IPS-11a (cell line): ENCODE measurements around the gene UGGT1.

Experiments used
- H3K4me3 ChIP-seq: one replicate; pipeline ENCODE4 v1.5.1; 2013; ENCODE audit warnings: low read depth, low read length, control low read depth

The UGGT1 gene

DNA sequence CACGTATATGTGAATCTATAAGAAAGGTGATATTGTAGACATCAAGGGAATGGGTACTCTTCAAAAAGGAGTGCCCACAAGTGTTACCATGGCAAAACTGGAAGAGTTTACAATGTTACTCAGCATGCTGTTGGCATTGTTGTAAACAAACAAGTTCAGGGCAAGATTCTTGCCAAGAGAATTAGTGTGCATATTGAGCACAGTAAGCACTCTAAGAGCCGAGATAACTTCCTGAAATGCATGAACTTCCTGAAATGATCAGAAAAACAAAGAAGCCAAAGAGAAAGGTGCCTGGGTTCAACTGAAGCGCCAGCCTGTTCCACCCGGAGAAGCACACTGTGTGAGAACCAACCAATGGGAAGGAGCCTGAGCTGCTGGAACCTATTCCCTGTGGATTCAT lies 126.7 kb downstream of the UGGT1 start:
- no peak overlapping the region for H3K4me3 ChIP-seq

DNA sequence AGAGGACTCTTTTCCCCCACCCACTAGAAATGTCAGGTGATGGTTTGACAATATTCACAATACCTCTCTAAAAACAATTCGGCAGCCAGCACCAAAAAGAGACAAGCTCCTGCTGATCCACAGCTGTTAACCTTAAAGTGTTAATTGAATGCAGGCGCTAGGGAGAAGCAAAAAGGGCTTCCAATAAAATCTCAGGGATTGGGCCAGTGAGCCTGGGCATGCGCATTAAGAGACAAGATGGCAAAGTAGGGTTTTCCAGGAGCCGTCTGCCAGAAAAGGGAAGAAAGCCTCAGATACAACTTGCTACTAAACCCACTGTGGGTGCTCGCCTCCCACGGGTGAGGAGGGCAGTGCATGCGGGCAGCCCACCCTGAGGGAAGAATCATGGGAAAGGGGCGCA lies 128.9 kb downstream of the UGGT1 start:
- H3K4me3 ChIP-seq: no peak overlapping the region

DNA sequence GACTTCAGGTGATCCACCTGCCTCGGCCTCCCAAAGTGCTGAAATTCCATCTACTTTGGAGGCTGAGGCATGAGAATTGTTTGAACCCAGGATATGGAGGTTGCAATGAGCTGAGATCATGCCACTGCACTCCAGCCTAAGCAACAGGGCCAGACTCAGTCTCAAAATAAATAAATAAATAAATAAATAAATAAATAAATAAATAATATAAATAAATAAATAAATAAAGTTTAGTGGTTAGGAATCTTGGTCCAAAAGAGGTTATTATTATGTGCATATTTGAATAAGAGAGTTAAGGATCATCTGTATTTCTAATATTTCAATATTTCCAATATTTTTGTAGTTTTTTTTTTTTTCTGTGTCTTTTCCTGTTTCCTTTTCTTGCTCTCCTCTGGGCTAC lies 136.9 kb downstream of the UGGT1 start:
- no peak overlapping the region for H3K4me3 ChIP-seq

DNA sequence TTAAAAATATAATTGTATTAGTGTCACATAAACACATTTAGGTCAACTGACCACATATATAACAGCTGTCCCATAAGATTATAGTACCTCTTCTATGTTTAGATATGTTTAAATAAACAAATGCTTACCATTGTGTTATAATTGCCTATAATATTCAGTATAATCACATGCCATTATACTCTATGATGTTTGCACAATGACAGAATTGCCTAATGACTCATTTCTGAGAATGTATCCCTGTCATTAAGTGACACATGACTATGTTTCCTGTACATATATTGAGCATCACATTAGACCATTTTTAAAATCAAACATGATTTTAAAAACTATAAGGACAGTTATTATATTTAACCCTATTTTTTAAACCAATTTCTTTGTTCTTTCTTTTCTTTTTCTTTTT lies 137.9 kb downstream of the UGGT1 start:
- no peak overlapping the region for H3K4me3 ChIP-seq

DNA sequence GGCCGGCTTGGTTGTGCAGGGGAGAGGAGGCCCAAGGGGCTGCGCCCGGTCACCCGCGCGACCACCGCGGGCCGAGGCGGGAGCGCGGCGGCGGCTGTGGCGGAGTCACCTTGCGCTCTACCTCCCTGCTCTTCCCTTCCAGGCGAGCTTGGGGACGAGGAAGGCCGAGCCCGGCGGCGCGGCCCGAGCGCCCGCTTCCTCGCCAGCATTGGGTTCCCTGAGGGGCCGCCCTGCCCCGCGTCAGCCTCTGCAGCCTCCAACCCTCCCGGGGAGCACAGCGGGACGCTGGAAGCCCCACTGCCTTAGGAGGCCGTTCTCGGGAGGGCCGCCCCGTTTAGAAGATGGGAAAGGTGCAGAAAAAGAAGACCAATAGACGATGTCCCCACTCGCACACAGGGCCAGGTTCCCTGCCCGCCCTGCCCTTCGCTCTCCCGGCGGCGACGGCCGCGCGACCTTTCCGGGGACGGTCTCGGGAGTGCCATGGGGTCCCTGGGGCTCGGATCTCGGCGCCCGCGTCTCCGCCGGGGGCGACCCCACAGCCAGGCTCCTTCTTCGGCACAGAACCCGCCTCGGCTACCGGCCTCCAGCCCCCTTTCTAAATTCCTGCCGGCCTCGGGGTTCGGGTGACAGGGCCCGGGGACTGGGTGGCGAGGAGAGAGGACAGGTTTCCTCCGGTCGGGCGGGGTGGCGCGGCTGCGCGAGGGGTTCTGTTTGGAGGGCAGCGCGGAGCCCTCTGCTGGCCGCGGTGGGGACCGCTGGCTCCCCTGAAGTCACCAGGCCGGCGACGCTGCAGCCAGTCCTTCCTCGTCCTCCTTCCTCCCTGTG lies 142.2 kb downstream of the UGGT1 start:
- H3K4me3 ChIP-seq: peak overlapping the region; percentile 66

DNA sequence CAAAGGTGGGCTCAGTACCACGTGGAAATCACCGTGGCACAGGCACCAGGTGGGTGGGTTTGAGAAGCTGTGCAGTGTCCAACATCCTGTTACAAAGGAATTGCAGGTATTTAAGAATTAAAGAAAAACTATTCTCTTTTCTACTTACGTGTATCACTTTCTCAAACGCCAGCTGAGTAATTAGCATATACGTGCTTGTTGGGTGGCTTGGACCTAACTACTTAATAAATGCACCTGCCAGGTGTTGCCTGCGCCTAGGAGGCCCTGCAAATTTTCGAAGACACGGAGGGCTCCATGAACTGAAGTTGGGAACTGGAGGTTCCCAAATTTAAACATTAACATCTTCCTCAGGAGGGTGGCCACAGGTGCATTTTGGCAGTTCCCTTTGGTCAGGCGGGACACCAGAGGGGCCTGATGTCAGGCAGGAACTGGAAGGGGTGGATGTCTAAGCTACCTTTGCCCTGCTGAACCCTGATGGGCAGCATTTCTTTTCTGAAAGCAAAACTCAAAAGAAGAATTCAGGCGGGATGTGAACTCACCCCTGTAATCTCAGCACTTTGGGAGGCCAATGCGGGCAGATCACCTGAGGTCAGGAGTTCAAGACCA lies 142.9 kb downstream of the UGGT1 start:
- peak overlapping the region; percentile 13 for H3K4me3 ChIP-seq

DNA sequence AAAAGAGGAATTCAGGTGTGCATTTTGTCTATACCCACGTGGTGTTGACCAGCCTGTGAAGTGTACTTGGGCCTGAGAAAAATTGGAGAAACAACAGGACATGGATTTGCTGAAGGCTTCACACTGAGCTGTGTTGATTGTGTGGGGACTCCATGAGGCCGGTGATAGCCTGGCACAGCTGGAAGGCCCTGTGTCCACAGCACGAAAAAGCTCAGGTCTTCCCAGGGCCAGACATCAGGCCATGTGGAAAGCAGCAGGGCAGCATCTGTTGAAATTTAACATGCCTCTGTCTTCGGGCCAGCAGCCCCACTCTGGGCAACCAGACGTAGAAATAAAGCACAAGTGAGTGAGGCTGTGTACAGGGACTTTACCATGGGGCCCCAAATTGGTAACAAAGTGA lies 143.6 kb downstream of the UGGT1 start:
- no peak overlapping the region for H3K4me3 ChIP-seq

DNA sequence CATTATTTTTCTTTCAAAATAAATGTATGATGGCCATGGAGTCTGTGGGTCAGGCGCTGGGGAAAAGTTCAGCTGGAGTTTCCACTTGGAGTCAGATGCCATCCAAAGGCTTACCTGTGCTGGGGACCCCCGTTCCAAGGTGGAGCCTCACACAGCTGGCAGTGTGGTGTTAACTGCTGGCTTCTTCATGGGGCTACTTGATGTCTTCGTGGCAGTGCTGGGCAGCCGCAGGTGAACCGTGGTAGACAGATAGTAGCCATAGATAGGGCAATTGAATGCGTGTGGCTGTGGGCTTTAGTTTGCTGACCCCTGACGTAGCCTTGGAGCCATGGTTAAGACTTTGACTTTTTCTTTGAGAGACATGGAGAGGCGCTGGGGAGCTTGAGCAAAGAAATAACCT lies 144.6 kb downstream of the UGGT1 start:
- no peak overlapping the region for H3K4me3 ChIP-seq

DNA sequence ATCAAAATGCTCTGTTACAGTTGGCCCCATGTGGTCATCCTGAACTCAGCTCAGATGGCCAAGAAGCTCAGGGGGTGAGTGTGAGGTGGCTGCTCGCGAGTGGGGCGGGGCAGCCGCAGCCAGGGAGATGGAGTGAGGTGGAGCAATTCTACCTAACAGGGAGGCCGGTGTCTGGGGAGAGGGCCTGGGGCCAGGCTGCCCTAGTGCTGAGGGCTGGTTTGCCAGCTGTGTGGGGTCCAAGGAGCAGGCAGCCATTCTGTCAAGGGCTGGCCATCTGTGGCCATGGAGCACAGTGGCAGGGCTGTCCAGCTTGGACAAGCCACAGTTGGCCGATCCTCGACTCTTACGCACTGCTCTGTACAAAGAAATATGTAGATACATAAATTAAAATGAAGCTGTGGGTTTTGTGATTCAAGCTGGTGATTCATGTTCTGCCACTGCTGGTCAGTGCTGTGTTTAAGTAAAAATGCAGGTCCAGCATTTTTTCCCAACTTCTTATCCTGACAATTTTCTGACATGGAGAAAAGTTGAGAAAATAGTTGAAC lies 145.6 kb downstream of the UGGT1 start:
- H3K4me3 ChIP-seq: no peak overlapping the region

DNA sequence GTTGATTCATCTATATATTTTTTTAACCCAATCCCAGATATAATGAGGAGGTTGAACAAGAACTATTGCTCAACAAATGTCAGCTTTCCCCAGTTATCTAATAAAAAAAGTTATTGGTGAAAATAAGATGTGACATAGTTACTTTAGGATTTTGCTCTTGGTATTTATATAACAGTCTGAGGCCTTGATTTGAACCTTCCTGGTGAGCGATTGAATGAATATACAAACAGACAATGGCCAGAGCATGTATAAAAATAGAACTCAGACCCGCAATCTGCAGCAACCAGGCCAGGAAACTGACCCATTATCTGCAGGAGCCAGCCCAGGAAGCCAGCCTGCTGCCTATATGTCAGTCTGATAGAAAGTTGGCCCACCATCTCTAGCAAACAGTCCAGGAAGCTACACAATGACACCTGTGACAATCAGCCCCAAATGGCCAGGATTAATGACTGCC lies 146.1 kb downstream of the UGGT1 start:
- no peak overlapping the region for H3K4me3 ChIP-seq

DNA sequence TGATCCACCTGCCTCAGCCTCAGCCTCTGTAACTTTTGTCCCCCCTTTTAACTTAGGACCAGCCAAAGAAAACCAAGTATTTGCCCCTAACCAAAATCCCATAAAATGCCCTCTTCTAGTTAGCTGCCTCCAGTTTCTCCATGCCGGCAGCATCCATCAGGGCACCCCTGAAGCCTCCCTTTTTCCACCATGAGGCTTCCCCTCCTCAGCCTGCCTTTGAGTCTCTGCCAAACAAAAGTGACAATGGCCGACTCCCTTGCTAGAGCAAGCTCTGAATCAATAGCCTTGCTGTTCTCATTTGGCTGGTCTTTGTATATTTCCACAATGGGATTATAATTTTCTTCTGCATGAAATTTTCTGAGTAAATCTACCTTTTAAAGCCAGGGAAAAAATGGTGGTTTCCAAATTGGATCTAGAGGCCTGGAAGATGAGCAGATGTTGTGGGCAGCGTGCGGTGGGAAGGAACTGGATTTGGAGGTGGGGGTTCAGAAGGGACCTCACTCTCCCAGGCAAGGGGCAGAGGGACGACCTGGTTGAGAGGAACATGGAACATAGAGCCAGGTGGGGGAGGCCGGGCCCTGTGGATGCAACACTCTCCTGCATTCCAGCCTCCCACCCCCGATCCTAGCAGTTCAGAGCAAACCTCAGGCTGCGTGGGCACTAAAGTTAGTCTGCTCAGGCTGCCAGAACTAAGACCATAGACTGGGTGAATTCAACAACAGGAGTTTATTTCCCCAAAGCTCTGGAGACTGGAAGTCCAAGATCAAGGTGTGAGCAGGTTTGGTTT lies 147.1 kb downstream of the UGGT1 start:
- no peak overlapping the region for H3K4me3 ChIP-seq

DNA sequence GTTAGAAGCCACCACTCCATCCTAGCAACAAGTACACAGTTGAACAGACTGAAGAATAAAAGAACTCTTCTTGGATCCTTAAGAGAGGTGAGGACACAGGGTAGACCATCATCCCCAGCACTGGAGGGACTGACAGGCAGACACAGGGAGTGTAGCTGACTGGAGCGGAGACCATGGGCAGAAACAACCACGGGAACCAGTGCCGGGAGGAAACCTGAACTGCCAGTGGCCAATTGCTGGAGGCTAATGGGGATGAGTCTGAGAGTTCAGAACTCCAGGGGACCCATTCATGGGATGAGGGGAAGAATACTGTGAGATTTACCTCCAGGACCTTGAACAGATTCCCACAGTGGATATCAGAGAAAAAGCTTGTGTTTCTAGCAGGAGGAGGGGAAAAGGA lies 150.9 kb downstream of the UGGT1 start:
- H3K4me3 ChIP-seq: no peak overlapping the region
